HG02943 (cell line): Measurements from ENCODE around the gene PARM1.

Source experiments
- ATAC-seq: cut with Tn5 transposase; IDR thresholded peaks from one replicate; pipeline ENCODE4 v1.9.1; 2021; ENCODE audit warnings: mild to moderate bottlenecking, low read depth, moderate library complexity; ENCODE audit not compliant: unreplicated experiment

The PARM1 gene

GRCh38 chr4:74941123-74941522, 8.2 kb downstream of the PARM1 start:
- no peak for ATAC-seq

GRCh38 chr4:74942251-74942917, 9.5 kb downstream of the PARM1 start:
- ATAC-seq: no peak

GRCh38 chr4:74942918-74943253, 10.0 kb downstream of the PARM1 start:
- no peak for ATAC-seq

GRCh38 chr4:74944354-74944793, 11.5 kb downstream of the PARM1 start:
- no peak for ATAC-seq

- no peak for ATAC-seq
These were observed 13.3 kb downstream of the PARM1 start for GRCh38 chr4:74946196-74946595.

GRCh38 chr4:74947798-74948197, 14.9 kb downstream of the PARM1 start:
- no peak for ATAC-seq

GRCh38 chr4:74948236-74948635, 15.3 kb downstream of the PARM1 start:
- ATAC-seq: no peak

GRCh38 chr4:74950200-74950599, 17.3 kb downstream of the PARM1 start:
- no peak for ATAC-seq

GRCh38 chr4:74950882-74951281, 18.0 kb downstream of the PARM1 start:
- no peak for ATAC-seq

GRCh38 chr4:74953647-74954046, 20.7 kb downstream of the PARM1 start:
- ATAC-seq: no peak

- no peak for ATAC-seq
These were observed 26.0 kb downstream of the PARM1 start for GRCh38 chr4:74958881-74959280.

GRCh38 chr4:74961230-74961629, 28.3 kb downstream of the PARM1 start:
- ATAC-seq: no peak

- no peak for ATAC-seq
These were observed 29.7 kb downstream of the PARM1 start for GRCh38 chr4:74962584-74962983.

GRCh38 chr4:74964311-74964710, 31.4 kb downstream of the PARM1 start:
- no peak for ATAC-seq

GRCh38 chr4:74967324-74967723, 34.4 kb downstream of the PARM1 start:
- no peak for ATAC-seq

- no peak for ATAC-seq
These were observed 35.7 kb downstream of the PARM1 start for GRCh38 chr4:74968456-74969164.

GRCh38 chr4:74969507-74970474, 36.9 kb downstream of the PARM1 start:
- ATAC-seq: no peak

GRCh38 chr4:74970577-74970976, 37.7 kb downstream of the PARM1 start:
- ATAC-seq: no peak

GRCh38 chr4:74971862-74972261, 38.9 kb downstream of the PARM1 start:
- no peak for ATAC-seq

GRCh38 chr4:74975082-74975481, 42.2 kb downstream of the PARM1 start:
- ATAC-seq: no peak
